SHP77 treated with DMSO at 0.1 percent for 48 hours (cell line): ENCODE measurements around the gene CACNA2D4.
"Not testable (repeated sequence)": the region's sequence is repeated elsewhere in the genome, so short reads cannot be mapped to it uniquely, and the experiment has no call there.

ENCODE experiments used
- DNase-seq: peaks from one replicate; lab custom pipeline; 2025; lab: John Stamatoyannopoulos, UW

Gene CACNA2D4

GRCh38 chr12:1832801-1833595, 85.5 kb downstream of the CACNA2D4 start:
- DNase-seq = no peak

GRCh38 chr12:1830981-1831963, 87.2 kb downstream of the CACNA2D4 start:
- DNase-seq = no peak

GRCh38 chr12:1830401-1830845, 88.0 kb downstream of the CACNA2D4 start:
- DNase-seq = no peak

- no peak for DNase-seq
Observed at GRCh38 chr12:1829306-1829900, 89.0 kb downstream of the CACNA2D4 start.

- no peak for DNase-seq
Observed at GRCh38 chr12:1828856-1829255, 89.6 kb downstream of the CACNA2D4 start.

GRCh38 chr12:1827826-1828805, 90.3 kb downstream of the CACNA2D4 start:
- DNase-seq = no peak

GRCh38 chr12:1826867-1827705, 91.4 kb downstream of the CACNA2D4 start:
- no peak for DNase-seq

- no peak for DNase-seq
Observed at GRCh38 chr12:1826401-1826800, 92.1 kb downstream of the CACNA2D4 start.

- DNase-seq = no peak
Observed at GRCh38 chr12:1825382-1826102, 92.9 kb downstream of the CACNA2D4 start.

GRCh38 chr12:1823237-1823636, 95.2 kb downstream of the CACNA2D4 start:
- no peak for DNase-seq

- DNase-seq = no peak
Observed at GRCh38 chr12:1822699-1823098, 95.8 kb downstream of the CACNA2D4 start.

GRCh38 chr12:1821805-1822204, 96.6 kb downstream of the CACNA2D4 start:
- DNase-seq = no peak

GRCh38 chr12:1820896-1821291, 97.6 kb downstream of the CACNA2D4 start:
- no peak for DNase-seq

GRCh38 chr12:1820191-1820895, 98.1 kb downstream of the CACNA2D4 start, which contains the start of gene LRTM2:
Gene LRTM2 (plus strand): TSS chr12:1820565. CDS start chr12:1828149, 7,584 bp downstream.
- no peak for DNase-seq

GRCh38 chr12:1819571-1819970, 98.9 kb downstream of the CACNA2D4 start:
- DNase-seq = no peak

- no peak for DNase-seq
Observed at GRCh38 chr12:1819050-1819449, 99.4 kb downstream of the CACNA2D4 start.

- not testable (repeated sequence) for DNase-seq
Observed at GRCh38 chr12:1817928-1818327, 100.5 kb downstream of the CACNA2D4 start.

- no peak for DNase-seq
Observed at GRCh38 chr12:1816730-1817348, 101.6 kb downstream of the CACNA2D4 start.
